ENCODE results near the gene ISLR2. TPM values are rescaled to one million over a fixed set of nuclear protein-coding genes. Genes with fewer than 3 reads are reported as not detected.

ISLR2 gene
- total and polyA plus RNA-seq, 8 donors = 0.19 to 4.4 (median 0.30) TPM; not detected in 3

DNA sequence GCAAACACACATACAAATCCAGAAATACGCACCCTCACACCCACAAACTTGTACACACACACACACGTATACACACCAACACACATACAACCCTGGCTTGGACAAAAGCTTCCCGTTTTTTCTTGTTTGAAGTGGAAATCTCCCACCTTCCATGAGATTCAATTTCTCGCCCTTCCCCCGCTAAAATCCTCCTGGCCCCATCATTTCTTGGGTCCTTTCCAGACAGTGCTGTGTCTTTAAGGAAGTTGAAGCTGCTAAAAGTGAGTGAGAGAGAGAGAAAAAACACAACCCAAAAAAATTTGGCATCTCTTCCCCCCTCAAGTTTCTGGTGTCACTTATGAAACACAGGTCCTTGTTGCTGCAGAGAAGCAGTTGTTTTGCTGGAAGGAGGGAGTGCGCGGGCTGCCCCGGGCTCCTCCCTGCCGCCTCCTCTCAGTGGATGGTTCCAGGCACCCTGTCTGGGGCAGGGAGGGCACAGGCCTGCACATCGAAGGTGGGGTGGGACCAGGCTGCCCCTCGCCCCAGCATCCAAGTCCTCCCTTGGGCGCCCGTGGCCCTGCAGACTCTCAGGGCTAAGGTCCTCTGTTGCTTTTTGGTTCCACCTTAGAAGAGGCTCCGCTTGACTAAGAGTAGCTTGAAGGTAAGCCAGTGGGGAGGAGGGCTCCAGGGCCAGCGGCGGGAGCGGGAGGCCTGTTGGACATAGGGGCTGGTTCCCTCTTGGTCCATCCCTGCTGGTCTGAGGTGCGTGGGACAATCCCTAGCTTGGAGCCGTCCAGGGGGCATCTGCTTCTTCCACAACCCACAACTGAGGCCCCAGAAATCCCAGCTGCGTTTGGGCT is 43.2 kb downstream of the ISLR2 start, which contains the start of gene ISLR:
Gene ISLR (plus strand): TSS at position 331 of the 839 bp plus-strand sequence. CDS start 1,149 bp downstream, outside the sequence.
- Histone ChIP-seq H3K36me3 (peaks cover 0 to 10% (median 0%) of the 10 kb centered on the region in 4 donors), H3K4me3 (peak within 1 kb of the TSS; percentile 31 to 40 (median 36)), H3K27me3 (peaks cover 0 to 3% (median 0%) of the 10 kb centered on the region in 3 donors), H3K9me3 (no peaks in the 10 kb centered on the region), H3K4me1 (peaks cover 7 to 63% (median 40%) of the 10 kb centered on the region in 4 donors), H3K27ac (peak within 1 kb of the TSS; percentile 22 to 80 (median 61))
- intact Hi-C loops (cut with DNase I; ENCODE audit: low total_unique reads) = no loop called here
- TF ChIP-seq POLR2AphosphoS5 (IDR thresholded peaks at IDR 0.05) = peak in 1 of 3 donors; percentile 30
- TF ChIP-seq, protein P1, sequence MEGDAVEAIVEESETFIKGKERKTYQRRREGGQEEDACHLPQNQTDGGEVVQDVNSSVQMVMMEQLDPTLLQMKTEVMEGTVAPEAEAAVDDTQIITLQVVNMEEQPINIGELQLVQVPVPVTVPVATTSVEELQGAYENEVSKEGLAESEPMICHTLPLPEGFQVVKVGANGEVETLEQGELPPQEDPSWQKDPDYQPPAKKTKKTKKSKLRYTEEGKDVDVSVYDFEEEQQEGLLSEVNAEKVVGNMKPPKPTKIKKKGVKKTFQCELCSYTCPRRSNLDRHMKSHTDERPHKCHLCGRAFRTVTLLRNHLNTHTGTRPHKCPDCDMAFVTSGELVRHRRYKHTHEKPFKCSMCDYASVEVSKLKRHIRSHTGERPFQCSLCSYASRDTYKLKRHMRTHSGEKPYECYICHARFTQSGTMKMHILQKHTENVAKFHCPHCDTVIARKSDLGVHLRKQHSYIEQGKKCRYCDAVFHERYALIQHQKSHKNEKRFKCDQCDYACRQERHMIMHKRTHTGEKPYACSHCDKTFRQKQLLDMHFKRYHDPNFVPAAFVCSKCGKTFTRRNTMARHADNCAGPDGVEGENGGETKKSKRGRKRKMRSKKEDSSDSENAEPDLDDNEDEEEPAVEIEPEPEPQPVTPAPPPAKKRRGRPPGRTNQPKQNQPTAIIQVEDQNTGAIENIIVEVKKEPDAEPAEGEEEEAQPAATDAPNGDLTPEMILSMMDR (IDR thresholded peaks at IDR 0.05) = no peak
- TF ChIP-seq EP300 (IDR thresholded peaks at IDR 0.05) = no peak
- TF ChIP-seq POLR2A (IDR thresholded peaks at IDR 0.05) = no peak
- WGBS, 5 donors = 31 to 57% (median 51%) methylated on average over 20 of the region's 20 CpGs
- DNase-seq = peak in 1 of 2 donors; percentile 89

DNA sequence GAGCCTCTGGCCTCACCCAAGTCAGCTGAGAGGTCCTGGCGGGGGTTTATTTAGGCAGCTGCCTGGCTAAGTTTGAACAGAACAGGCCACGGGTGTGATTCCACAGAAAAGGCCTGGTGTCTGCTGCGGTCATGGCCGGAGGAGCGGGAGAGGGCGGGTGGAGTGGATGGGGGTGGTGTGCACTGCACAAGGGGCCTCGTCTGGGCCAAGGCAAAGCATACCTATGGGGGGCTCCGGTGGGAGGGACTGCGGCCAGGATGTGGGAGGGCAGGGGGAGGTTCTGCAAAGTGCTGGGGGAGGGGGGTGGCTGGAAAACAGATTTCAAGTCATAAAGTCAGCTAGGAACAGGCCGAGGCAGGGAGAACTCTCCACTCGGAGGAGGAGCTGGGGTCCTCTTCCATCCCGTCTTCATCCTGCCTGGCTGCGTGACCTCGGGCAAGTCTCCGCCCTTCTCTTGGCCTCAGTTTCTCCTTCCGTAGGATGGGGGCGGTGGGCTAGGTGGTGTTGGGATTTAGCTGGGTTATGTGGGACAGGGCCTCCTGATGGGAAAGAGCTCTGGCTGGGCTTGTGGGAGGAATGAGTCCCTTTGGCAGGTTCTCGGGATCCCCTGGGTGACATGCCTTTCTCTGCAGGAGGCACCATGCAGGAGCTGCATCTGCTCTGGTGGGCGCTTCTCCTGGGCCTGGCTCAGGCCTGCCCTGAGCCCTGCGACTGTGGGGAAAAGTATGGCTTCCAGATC is 44.0 kb downstream of the ISLR2 start:
- H3K9me3 ChIP-seq = no peaks in the 10 kb centered on the region
- peak overlapping the region; percentile 9 to 80 (median 61) for H3K27ac ChIP-seq
- H3K27me3 ChIP-seq = peaks cover 0 to 3% (median 0%) of the 10 kb centered on the region in 3 donors
- peaks cover 0 to 10% (median 0%) of the 10 kb centered on the region in 4 donors for H3K36me3 ChIP-seq
- no peak for TF ChIP-seq POLR2AphosphoS5 (IDR thresholded peaks at IDR 0.05)
- no peak for TF ChIP-seq EP300 (IDR thresholded peaks at IDR 0.05)
- TF ChIP-seq POLR2A (IDR thresholded peaks at IDR 0.05) = no peak
- TF ChIP-seq, protein P1 (IDR thresholded peaks at IDR 0.05) = no peak
- 61 to 67% (median 65%) methylated on average over 15 to 20 of the region's 20 CpGs for WGBS, 5 donors
- peaks cover 12 to 67% (median 43%) of the 10 kb centered on the region in 4 donors for H3K4me1 ChIP-seq
- peak overlapping the region; percentile 31 to 40 (median 36) for H3K4me3 ChIP-seq
- intact Hi-C loops (cut with DNase I; ENCODE audit: low total_unique reads) = no loop called here
- peak in 1 of 2 donors; percentile 80 for DNase-seq

DNA sequence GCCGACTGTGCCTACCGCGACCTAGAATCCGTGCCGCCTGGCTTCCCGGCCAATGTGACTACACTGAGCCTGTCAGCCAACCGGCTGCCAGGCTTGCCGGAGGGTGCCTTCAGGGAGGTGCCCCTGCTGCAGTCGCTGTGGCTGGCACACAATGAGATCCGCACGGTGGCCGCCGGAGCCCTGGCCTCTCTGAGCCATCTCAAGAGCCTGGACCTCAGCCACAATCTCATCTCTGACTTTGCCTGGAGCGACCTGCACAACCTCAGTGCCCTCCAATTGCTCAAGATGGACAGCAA is 44.5 kb downstream of the ISLR2 start:
- no peaks in the 10 kb centered on the region for H3K9me3 ChIP-seq
- H3K27me3 ChIP-seq = peaks cover 0 to 3% (median 0%) of the 10 kb centered on the region in 3 donors
- H3K36me3 ChIP-seq = peaks cover 0 to 10% (median 0%) of the 10 kb centered on the region in 4 donors
- WGBS, 5 donors = 77 to 93% (median 90%) methylated on average over 3 to 14 of the region's 14 CpGs
- TF ChIP-seq POLR2AphosphoS5 (IDR thresholded peaks at IDR 0.05) (no peak), EP300 (IDR thresholded peaks at IDR 0.05) (no peak), POLR2A (IDR thresholded peaks at IDR 0.05) (no peak)
- TF ChIP-seq, protein P1 (IDR thresholded peaks at IDR 0.05) = no peak
- intact Hi-C loops (cut with DNase I; ENCODE audit: low total_unique reads) = no loop called here
- H3K4me1 ChIP-seq = peaks cover 12 to 72% (median 48%) of the 10 kb centered on the region in 4 donors
- peak overlapping the region; percentile 31 to 40 (median 36) for H3K4me3 ChIP-seq
- peak overlapping the region in 3 of 5 donors; percentile 22 to 80 (median 78) for H3K27ac ChIP-seq
- DNase-seq = no peak

Measured in stomach (tissue), 9 donors.